A549 treated with CORT108297 at 1 μM for 4 hours (cell line): ENCODE data around the gene PSMD2. TPM values are rescaled to one million over a fixed set of nuclear protein-coding genes. Genes with fewer than 3 reads are reported as not detected.

ENCODE experiments used
- total RNA-seq: library from RNA; stranded (reverse); fragments of 200-300 nt; extraction: Qiagen RNA extraction; gene quantifications from 5 replicates; pipeline ENCODE4 v1.2.3, GENCODE V29; 2022

PSMD2 gene
- 303 to 385 TPM (median 316 TPM) in 5 replicates for total RNA-seq

GRCh38 chr3:184298759-184299487, at the start of gene PSMD2:
Gene PSMD2, plus strand, starts transcription at chr3:184299241. Its CDS starts 26 bp downstream, at chr3:184299267.

DNA sequence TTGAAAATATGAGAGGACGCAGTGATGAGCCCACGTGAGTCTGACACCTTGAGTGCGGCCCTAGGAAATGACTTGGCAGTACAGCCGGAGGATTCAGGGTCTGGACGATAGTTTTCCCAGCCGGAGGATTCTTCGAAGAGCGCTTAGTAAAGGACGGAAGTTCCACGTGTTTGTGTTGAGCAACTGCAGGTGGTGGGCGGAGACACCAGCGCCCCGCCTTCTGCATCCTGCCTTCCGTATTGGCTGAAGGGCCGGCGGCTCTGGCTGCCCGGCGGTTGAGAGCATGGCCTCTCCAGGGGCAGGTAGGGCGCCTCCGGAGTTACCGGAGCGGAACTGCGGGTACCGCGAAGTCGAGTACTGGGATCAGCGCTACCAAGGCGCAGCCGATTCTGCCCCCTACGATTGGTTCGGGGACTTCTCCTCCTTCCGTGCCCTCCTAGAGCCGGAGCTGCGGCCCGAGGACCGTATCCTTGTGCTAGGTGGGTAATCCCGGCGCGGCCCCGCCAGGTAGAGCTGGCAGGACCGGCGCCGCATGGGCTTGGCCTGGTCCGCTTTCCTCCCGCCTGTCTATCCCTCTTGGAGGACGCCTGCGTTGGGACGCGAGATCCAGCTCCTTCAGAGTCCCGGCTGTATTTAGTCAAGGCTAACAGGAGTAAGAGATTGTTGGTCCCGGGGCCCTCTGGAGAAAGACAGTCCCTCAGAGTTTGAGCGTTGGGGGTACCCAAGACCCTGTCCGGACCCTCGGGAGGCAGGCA, 49.5 kb upstream of the PSMD2 start, which contains the start of gene EEF1AKMT4:
Gene EEF1AKMT4 (plus strand): TSS at position 261 of the 755 bp plus-strand sequence. CDS start 23 bp downstream, at position 284.

GRCh38 chr3:184261270-184261853, 37.7 kb upstream of the PSMD2 start, which contains the start of gene CAMK2N2:
Gene CAMK2N2, minus strand, starts transcription at chr3:184261553. Its CDS starts 268 bp downstream, at chr3:184261285.

DNA sequence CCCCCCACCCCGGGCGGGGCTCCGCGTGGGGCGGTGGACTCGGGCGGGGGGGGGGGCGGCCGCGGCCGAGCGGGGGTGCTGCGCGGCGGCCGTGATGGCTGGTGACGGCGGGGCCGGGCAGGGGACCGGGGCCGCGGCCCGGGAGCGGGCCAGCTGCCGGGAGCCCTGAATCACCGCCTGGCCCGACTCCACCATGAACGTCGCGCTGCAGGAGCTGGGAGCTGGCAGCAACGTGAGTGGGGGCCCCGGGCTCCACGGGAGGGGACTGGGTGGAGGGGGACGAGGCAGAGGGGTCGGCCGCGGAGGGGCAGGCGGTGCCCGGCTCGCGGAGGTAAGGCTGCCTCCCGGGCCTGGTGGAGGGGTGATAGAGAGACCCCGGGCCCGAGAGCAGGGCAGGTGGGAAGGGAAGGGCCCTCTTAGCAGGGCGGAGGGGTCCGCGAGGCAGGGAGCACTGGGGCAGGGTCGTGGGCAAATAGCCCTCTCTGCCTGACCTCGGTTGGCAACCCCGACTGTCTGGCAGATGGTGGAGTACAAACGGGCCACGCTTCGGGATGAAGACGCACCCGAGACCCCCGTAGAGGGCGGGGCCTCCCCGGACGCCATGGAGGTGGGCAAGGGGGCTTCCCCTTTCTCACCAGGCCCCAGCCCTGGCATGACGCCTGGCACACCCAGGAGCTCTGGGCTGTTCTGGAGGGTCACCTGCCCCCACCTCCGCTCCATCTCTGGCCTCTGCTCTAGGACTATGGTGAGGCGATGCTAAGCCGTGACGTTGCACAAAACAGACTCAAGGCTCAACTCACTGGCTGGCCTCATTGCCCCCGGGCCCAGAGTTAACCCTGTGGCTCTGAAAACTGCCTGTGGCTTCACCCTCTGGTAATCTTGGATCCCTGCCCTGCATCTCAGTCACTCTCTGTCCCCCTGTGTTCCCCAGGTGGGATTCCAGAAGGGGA, 22.8 kb upstream of the PSMD2 start, which contains the start of gene ECE2:
Gene ECE2 (plus strand): TSS at position 62 of the 950 bp plus-strand sequence. CDS start 132 bp downstream, at position 194.

GRCh38 chr3:184314363-184314699, 15.3 kb downstream of the PSMD2 start, which contains the start of gene EIF4G1:
Gene EIF4G1, plus strand, starts transcription at chr3:184314606. Its CDS starts 1,191 bp downstream, at chr3:184315797.

GRCh38 chr3:184337399-184337714, 38.3 kb downstream of the PSMD2 start, which contains the start of gene FAM131A:
Gene FAM131A, plus strand, starts transcription at chr3:184337600. Its CDS starts 31 bp downstream, at chr3:184337631.

Other genes starting within 250 kb of the PSMD2 start
- gene HTR3C, start 246.2 kb upstream of the PSMD2 start, total RNA-seq, result not detected in 5 replicates
- not detected in 5 replicates for gene HTR3E, start 202.2 kb upstream of the PSMD2 start, total RNA-seq
- gene EIF2B5, start 163.9 kb upstream of the PSMD2 start, total RNA-seq, result 29.6 to 30.9 TPM (median 30.0 TPM) in 5 replicates
- gene DVL3, start 143.9 kb upstream of the PSMD2 start, total RNA-seq, result 17.8 to 28.6 TPM (median 27.7 TPM) in 5 replicates
- gene AP2M1, start 124.4 kb upstream of the PSMD2 start, total RNA-seq, result 307 to 325 TPM (median 321 TPM) in 5 replicates
- 30.4 to 38.0 TPM (median 36.0 TPM) in 5 replicates for gene ABCF3, start 113.0 kb upstream of the PSMD2 start, total RNA-seq
- 0.40 to 0.73 TPM (median 0.55 TPM) in 5 replicates for gene VWA5B2, start 69.7 kb upstream of the PSMD2 start, total RNA-seq
- 59.2 to 88.0 TPM (median 77.6 TPM) in 5 replicates for gene ALG3, start 50.3 kb upstream of the PSMD2 start, total RNA-seq
- gene EEF1AKMT4, start 49.6 kb upstream of the PSMD2 start, total RNA-seq, result 9.9 to 14.1 TPM (median 12.6 TPM) in 5 replicates
- gene CAMK2N2, start 37.7 kb upstream of the PSMD2 start, total RNA-seq, result 0.87 to 1.4 TPM (median 1.3 TPM) in 5 replicates
- gene ECE2, start 23.2 kb upstream of the PSMD2 start, total RNA-seq, result not detected in 5 replicates
- gene EIF4G1, start 15.4 kb downstream of the PSMD2 start, total RNA-seq, result 247 to 263 TPM (median 260 TPM) in 5 replicates
- 7.0 to 12.5 TPM (median 10.7 TPM) in 5 replicates for gene FAM131A, start 38.4 kb downstream of the PSMD2 start, total RNA-seq
- 4.2 to 6.1 TPM (median 5.8 TPM) in 5 replicates for gene CLCN2, start 62.4 kb downstream of the PSMD2 start, total RNA-seq
- gene POLR2H, start 62.5 kb downstream of the PSMD2 start, total RNA-seq, result 69.1 to 84.0 TPM (median 75.7 TPM) in 5 replicates
- gene THPO, start 79.0 kb downstream of the PSMD2 start, total RNA-seq, result 0.06 to 0.07 TPM in 2 of 5 replicates, not detected in the others
- gene CHRD, start 80.8 kb downstream of the PSMD2 start, total RNA-seq, result 0.13 to 0.48 TPM (median 0.16 TPM) in 5 replicates